Skeletal muscle satellite cell (primary cell): ENCODE measurements around the gene MYO5B.

Experiments
- H3K27me3 ChIP-seq: 2 replicates; pipeline ENCODE4 v1.7.0; 2013; ENCODE audit warnings: low read length; ENCODE audit not compliant: control insufficient read depth, insufficient read depth
- H3K36me3 ChIP-seq: 2 replicates; pipeline ENCODE4 v1.7.0; 2013; ENCODE audit warnings: mild to moderate bottlenecking, control low read depth, low read length; ENCODE audit not compliant: insufficient read depth
- H3K4me1 ChIP-seq: 2 replicates; pipeline ENCODE4 v1.7.0; 2013; ENCODE audit warnings: low read length; ENCODE audit not compliant: control insufficient read depth, insufficient read depth
- H3K4me2 ChIP-seq: 2 replicates; pipeline ENCODE4 v1.7.0; 2013; ENCODE audit warnings: mild to moderate bottlenecking, low read length
- H3K4me3 ChIP-seq: 2 replicates; pipeline ENCODE4 v1.7.0; 2013; ENCODE audit warnings: low read length
- H3K9ac ChIP-seq: 2 replicates; pipeline ENCODE4 v1.7.0; 2013; ENCODE audit warnings: mild to moderate bottlenecking, low read depth, low read length, moderate library complexity
- H3K9me3 ChIP-seq: replicated peaks from 2 replicates; pipeline ENCODE4 v1.7.0; 2013; ENCODE audit warnings: mild to moderate bottlenecking, control low read depth, low read length

Gene MYO5B

DNA sequence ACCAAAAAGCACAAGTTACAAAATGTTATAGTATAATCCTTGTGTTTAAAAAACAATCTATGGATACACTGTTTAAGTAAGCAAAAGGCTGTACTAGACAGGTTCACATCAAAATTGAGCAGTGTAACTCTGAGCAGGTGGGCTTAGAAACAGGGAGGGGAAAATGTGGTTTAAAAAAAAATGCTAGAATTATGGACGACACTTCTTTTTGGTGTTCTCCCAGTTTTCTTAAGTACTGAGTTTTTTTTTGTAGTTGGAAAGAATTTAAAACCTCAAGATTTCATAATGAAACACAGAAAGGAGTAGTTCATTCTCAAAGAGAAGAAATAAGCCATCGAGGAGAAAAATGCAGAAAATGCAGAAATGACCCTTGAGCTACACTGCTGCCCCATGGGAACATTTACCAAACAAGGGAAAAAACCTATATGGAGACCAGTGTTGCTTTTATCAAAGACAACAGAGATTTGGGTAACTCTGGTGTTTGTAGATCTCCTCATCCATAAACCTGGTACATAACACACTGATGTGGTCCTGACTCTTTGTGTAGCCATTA is 100.7 kb downstream of the MYO5B start:
- no peaks in the 10 kb centered on the region for H3K4me1 ChIP-seq
- H3K36me3 ChIP-seq: no peaks in the 10 kb centered on the region
- no peak overlapping the region for H3K4me2 ChIP-seq
- no peak overlapping the region for H3K9ac ChIP-seq
- H3K9me3 ChIP-seq: no peaks in the 10 kb centered on the region
- H3K27me3 ChIP-seq: peaks cover 17% of the 10 kb centered on the region
- no peak overlapping the region for H3K4me3 ChIP-seq

DNA sequence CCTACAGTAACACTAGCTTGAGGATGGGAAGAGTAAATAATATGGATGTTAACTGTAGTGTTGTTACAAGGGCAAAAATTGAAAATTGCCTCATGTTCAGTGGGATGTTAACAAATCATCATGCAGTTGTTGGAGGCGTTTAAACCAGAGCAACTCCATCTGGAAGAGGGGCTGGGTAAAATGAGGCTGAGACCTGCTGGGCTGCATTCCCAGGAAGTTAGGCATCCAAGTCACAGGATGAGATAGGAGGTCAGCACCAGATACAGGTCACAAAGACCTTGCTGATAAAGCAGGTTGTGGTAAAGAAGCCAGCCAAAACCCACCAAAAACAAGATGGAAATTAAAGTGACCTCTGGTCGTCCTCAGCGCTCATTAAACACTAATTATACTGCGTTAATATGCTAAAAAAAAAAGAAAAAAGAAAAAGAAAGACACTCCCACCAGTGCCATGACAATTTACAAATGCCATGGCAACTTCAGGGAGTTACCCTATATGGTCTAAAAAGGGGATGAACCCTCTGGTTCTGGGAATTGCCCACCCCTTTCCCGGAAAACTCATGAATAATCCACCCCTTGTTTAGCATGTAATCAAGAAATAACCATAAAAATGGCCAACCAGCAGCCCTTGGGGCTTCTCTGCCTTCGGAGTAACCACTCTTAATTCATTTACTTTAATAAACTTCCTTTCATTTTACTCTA is 101.4 kb downstream of the MYO5B start:
- Histone ChIP-seq H3K4me2 (no peak overlapping the region), H3K9me3 (no peaks in the 10 kb centered on the region), H3K9ac (no peak overlapping the region), H3K4me3 (no peak overlapping the region), H3K4me1 (no peaks in the 10 kb centered on the region), H3K36me3 (no peaks in the 10 kb centered on the region), H3K27me3 (peaks cover 15% of the 10 kb centered on the region)

GRCh38 chr18:50092245-50092805 is 102.6 kb downstream of the MYO5B start:
- no peaks in the 10 kb centered on the region for H3K4me1 ChIP-seq
- H3K36me3 ChIP-seq: no peaks in the 10 kb centered on the region
- H3K9ac ChIP-seq: no peak overlapping the region
- no peak overlapping the region for H3K4me3 ChIP-seq
- peaks cover 13% of the 10 kb centered on the region for H3K27me3 ChIP-seq
- no peaks in the 10 kb centered on the region for H3K9me3 ChIP-seq
- no peak overlapping the region for H3K4me2 ChIP-seq

- no peak overlapping the region for H3K4me2 ChIP-seq
- no peaks in the 10 kb centered on the region for H3K36me3 ChIP-seq
- H3K4me1 ChIP-seq: no peaks in the 10 kb centered on the region
- H3K9me3 ChIP-seq: no peaks in the 10 kb centered on the region
- no peak overlapping the region for H3K9ac ChIP-seq
- H3K4me3 ChIP-seq: no peak overlapping the region
- H3K27me3 ChIP-seq: peaks cover 13% of the 10 kb centered on the region
These were observed 103.3 kb downstream of the MYO5B start for GRCh38 chr18:50091509-50092244.

- no peak overlapping the region for H3K9ac ChIP-seq
- no peak overlapping the region for H3K4me2 ChIP-seq
- H3K9me3 ChIP-seq: no peaks in the 10 kb centered on the region
- peaks cover 13% of the 10 kb centered on the region for H3K27me3 ChIP-seq
- no peak overlapping the region for H3K4me3 ChIP-seq
- no peaks in the 10 kb centered on the region for H3K36me3 ChIP-seq
- no peaks in the 10 kb centered on the region for H3K4me1 ChIP-seq
These were observed 104.3 kb downstream of the MYO5B start for GRCh38 chr18:50090370-50091312.

GRCh38 chr18:50089702-50090101 is 105.2 kb downstream of the MYO5B start:
- Histone ChIP-seq H3K9me3 (no peaks in the 10 kb centered on the region), H3K36me3 (no peaks in the 10 kb centered on the region), H3K4me3 (no peak overlapping the region), H3K27me3 (peaks cover 13% of the 10 kb centered on the region), H3K9ac (no peak overlapping the region), H3K4me2 (no peak overlapping the region), H3K4me1 (no peaks in the 10 kb centered on the region)

DNA sequence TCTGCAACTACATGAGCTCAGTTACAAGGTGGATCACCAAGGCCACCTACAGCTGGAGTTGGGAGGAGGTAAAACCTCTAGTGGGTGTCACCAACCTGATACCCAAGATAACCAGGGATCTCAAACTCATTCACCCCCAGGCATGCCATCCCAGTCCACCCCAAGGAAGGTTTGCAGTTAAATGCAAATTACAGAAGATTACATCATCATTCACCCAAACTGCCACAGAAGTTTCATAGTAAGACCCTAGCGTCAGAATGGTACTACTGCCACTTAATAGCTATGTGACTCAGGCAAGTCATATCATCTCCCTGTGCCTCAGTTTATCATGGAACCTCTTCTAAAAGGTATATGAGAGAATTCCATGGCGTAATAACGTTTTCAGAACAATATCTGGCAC is 111.2 kb downstream of the MYO5B start:
- Histone ChIP-seq H3K27me3 (peaks cover 21% of the 10 kb centered on the region), H3K9ac (no peak overlapping the region), H3K36me3 (no peaks in the 10 kb centered on the region), H3K9me3 (no peaks in the 10 kb centered on the region), H3K4me2 (no peak overlapping the region), H3K4me3 (no peak overlapping the region), H3K4me1 (no peaks in the 10 kb centered on the region)

- Histone ChIP-seq H3K4me3 (no peak overlapping the region), H3K4me1 (no peaks in the 10 kb centered on the region)
These were observed 113.9 kb downstream of the MYO5B start for GRCh38 chr18:50080932-50081560.

GRCh38 chr18:50080316-50080715 is 114.6 kb downstream of the MYO5B start:
- Histone ChIP-seq H3K4me2 (no peak overlapping the region), H3K4me3 (no peak overlapping the region), H3K4me1 (no peaks in the 10 kb centered on the region), H3K36me3 (no peaks in the 10 kb centered on the region), H3K9me3 (no peaks in the 10 kb centered on the region), H3K27me3 (peaks cover 40% of the 10 kb centered on the region), H3K9ac (no peak overlapping the region)

More at GRCh38 chr18:50080932-50081560, 113.9 kb downstream of the MYO5B start:
- Histone ChIP-seq H3K9ac (no peak overlapping the region), H3K9me3 (no peaks in the 10 kb centered on the region), H3K4me2 (no peak overlapping the region), H3K27me3 (peaks cover 34% of the 10 kb centered on the region), H3K36me3 (no peaks in the 10 kb centered on the region)

- Histone ChIP-seq H3K9me3 (no peaks in the 10 kb centered on the region), H3K27me3 (peaks cover 40% of the 10 kb centered on the region), H3K36me3 (no peaks in the 10 kb centered on the region), H3K4me2 (no peak overlapping the region), H3K4me3 (no peak overlapping the region), H3K9ac (no peak overlapping the region), H3K4me1 (no peaks in the 10 kb centered on the region)
These were observed 115.2 kb downstream of the MYO5B start for GRCh38 chr18:50079571-50080295.
